Measurements from ENCODE around the gene MDN1. TPM values are rescaled to one million over a fixed set of nuclear protein-coding genes. Genes with fewer than 3 reads are reported as not detected.

The MDN1 gene
- total RNA-seq, 1 donor from 2014 or later, result 16.8 TPM

DNA sequence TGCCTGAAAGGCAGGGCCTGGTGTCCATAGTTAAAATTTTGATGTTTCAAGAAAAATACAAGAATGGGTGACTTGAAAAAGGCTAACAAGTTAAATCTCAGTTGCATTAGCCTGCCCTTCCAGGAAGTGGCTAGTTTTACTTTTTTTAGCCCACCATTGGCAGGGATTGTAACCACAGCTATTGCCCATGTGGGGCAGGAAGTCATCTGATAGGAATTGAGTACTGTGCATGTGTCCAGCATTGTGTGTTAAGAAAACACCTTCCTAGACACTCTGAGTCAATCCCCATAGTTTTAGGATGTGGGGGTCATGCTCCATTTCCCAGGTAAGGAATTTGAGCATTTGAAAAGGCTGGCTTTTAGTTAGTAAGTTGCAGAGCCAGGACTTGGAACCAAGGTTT is 207.9 kb downstream of the MDN1 start:
- Histone ChIP-seq H3K4me3 (ENCODE audit: low read depth, low read length) (no peak overlapping the region), H3K36me3 (ENCODE audit: control insufficient read depth, insufficient read depth, low read length) (no peaks in the 10 kb centered on the region), H3K27me3 (ENCODE audit: control insufficient read depth, insufficient read depth, low read length) (no peaks in the 10 kb centered on the region)
- DNase-seq (ENCODE audit: low read depth) (peak; percentile 1), FAIRE-seq (no peak)
- TF ChIP-seq, protein P1, sequence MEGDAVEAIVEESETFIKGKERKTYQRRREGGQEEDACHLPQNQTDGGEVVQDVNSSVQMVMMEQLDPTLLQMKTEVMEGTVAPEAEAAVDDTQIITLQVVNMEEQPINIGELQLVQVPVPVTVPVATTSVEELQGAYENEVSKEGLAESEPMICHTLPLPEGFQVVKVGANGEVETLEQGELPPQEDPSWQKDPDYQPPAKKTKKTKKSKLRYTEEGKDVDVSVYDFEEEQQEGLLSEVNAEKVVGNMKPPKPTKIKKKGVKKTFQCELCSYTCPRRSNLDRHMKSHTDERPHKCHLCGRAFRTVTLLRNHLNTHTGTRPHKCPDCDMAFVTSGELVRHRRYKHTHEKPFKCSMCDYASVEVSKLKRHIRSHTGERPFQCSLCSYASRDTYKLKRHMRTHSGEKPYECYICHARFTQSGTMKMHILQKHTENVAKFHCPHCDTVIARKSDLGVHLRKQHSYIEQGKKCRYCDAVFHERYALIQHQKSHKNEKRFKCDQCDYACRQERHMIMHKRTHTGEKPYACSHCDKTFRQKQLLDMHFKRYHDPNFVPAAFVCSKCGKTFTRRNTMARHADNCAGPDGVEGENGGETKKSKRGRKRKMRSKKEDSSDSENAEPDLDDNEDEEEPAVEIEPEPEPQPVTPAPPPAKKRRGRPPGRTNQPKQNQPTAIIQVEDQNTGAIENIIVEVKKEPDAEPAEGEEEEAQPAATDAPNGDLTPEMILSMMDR (IDR thresholded peaks at IDR 0.05; ENCODE audit: insufficient read depth, low read length, severe bottlenecking), result no peak

DNA sequence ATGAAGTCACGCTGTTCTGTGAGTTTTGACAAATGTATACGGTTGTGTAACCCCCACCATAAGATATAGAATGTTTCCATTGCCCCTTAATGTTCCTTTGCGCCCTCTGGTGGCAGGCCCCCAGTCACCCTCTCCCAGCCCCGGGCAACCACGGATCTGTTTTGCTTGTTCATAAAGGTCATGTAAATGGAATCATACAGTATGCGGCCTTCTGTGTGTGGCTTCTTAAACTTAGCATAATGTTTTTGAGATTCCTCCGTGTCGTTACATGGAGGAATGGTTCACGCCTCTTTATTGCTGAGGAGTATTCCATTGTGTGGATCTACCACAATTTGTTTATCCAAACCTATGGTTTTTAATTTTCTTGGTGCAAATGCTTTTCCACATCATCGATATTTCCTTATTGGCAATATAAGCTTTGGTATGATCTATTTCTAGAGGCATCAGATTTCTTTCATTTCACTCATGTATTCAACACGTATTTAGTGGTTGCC is 209.4 kb downstream of the MDN1 start:
- DNase-seq (ENCODE audit: low read depth) (peak; percentile 41), FAIRE-seq (no peak)
- H3K36me3 ChIP-seq (ENCODE audit: control insufficient read depth, insufficient read depth, low read length), result no peaks in the 10 kb centered on the region
- TF ChIP-seq, protein P1 (IDR thresholded peaks at IDR 0.05; ENCODE audit: insufficient read depth, low read length, severe bottlenecking), result peak; percentile 80
- H3K27me3 ChIP-seq (ENCODE audit: control insufficient read depth, insufficient read depth, low read length), result no peaks in the 10 kb centered on the region
- H3K4me3 ChIP-seq (ENCODE audit: low read depth, low read length), result no peak overlapping the region

DNA sequence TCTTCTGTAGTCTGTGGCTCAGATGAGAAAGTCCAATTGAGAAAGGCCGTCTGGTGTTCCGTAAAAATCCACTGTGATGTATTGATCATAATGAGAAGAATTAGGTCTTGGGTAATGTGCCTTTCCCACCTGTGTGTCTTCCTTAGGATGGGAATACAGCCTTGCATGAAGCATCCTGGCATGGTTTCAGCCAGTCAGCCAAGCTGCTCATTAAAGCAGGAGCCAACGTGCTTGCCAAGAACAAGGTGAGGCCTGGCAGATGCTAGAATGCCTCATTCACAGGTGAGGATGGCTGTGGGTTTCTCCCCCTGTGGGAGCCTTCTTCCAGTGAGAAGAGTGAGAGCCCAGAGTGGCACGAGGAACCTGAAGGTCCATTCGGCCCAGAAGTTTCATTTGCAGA is 213.7 kb downstream of the MDN1 start:
- FAIRE-seq, result no peak
- no peaks in the 10 kb centered on the region for H3K27me3 ChIP-seq (ENCODE audit: control insufficient read depth, insufficient read depth, low read length)
- no peak for DNase-seq (ENCODE audit: low read depth)
- TF ChIP-seq, protein P1 (IDR thresholded peaks at IDR 0.05; ENCODE audit: insufficient read depth, low read length, severe bottlenecking), result no peak
- no peaks in the 10 kb centered on the region for H3K36me3 ChIP-seq (ENCODE audit: control insufficient read depth, insufficient read depth, low read length)
- no peak overlapping the region for H3K4me3 ChIP-seq (ENCODE audit: low read depth, low read length)

DNA sequence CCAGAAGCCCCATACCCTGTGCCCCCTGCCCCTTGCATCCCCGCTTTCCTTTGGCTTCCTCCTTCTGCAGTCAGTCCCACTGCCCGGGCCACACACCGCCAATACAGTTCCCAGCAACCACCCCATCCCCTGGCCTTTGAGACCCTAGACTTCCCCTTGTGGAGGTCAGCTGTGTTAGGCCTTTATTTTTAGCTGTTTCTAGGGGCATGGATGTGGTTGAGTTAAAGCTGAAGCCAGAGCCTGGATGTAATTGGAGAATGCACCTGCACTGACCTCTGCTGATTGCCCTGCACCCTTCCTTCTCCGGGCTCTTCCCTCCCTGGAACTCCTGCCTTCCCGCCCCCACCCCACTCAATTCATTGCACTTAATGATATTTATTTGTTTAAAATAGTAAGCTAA is 214.9 kb downstream of the MDN1 start:
- no peak for DNase-seq (ENCODE audit: low read depth)
- TF ChIP-seq, protein P1 (IDR thresholded peaks at IDR 0.05; ENCODE audit: insufficient read depth, low read length, severe bottlenecking), result no peak
- Histone ChIP-seq H3K4me3 (ENCODE audit: low read depth, low read length) (no peak overlapping the region), H3K36me3 (ENCODE audit: control insufficient read depth, insufficient read depth, low read length) (no peaks in the 10 kb centered on the region), H3K27me3 (ENCODE audit: control insufficient read depth, insufficient read depth, low read length) (no peaks in the 10 kb centered on the region)
- FAIRE-seq, result no peak

DNA sequence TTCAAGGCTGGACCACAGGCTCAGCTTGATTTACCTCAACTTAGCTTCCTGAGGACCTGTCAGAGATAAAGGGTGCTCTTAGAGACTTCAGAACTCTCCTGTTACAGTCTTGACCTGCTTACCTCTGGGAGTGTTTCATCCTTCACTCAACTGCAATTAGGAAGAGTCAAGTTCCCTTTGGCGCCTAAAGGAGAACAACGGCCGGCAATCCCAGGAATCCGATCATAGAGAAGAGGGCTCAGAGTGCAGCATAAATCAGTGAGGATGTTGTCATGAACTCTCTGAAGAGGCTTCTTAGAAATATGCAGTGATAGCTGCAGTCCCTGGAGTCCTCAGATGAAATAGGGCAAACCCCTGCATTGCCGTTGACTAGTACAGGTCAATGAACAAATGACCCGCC is 217.4 kb downstream of the MDN1 start:
- no peak for FAIRE-seq
- H3K36me3 ChIP-seq (ENCODE audit: control insufficient read depth, insufficient read depth, low read length), result no peaks in the 10 kb centered on the region
- H3K4me3 ChIP-seq (ENCODE audit: low read depth, low read length), result no peak overlapping the region
- TF ChIP-seq, protein P1 (IDR thresholded peaks at IDR 0.05; ENCODE audit: insufficient read depth, low read length, severe bottlenecking), result no peak
- H3K27me3 ChIP-seq (ENCODE audit: control insufficient read depth, insufficient read depth, low read length), result no peaks in the 10 kb centered on the region
- no peak for DNase-seq (ENCODE audit: low read depth)

DNA sequence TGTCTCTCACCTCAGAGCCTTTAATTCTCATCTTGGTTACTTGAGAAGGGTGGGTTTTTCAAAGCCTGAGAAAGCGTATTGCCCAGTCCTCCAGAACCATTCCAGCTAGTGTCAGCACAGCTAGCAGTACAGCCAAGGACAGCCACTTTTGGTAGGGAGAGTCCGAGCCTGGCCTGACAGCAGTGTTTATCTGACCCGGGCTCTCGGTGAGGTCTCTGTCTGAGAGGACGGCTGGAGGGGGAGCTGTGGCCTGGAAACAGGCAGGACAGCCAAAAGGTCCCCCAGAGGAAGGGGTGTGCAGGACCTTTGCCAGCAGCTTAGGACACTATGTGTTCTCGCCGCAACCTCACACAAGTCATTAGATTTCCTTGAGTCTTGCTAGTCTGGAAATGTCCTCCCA is 219.9 kb downstream of the MDN1 start:
- TF ChIP-seq, protein P1 (IDR thresholded peaks at IDR 0.05; ENCODE audit: insufficient read depth, low read length, severe bottlenecking), result no peak
- FAIRE-seq (no peak), DNase-seq (ENCODE audit: low read depth) (no peak)
- Histone ChIP-seq H3K27me3 (ENCODE audit: control insufficient read depth, insufficient read depth, low read length) (no peaks in the 10 kb centered on the region), H3K36me3 (ENCODE audit: control insufficient read depth, insufficient read depth, low read length) (no peaks in the 10 kb centered on the region), H3K4me3 (ENCODE audit: low read depth, low read length) (no peak overlapping the region)
